ENCODE results near the gene SHMT2.
"Not testable (repeated sequence)": the region's sequence is repeated elsewhere in the genome, so short reads cannot be mapped to it uniquely, and the experiment has no call there.

SHMT2 gene

DNA sequence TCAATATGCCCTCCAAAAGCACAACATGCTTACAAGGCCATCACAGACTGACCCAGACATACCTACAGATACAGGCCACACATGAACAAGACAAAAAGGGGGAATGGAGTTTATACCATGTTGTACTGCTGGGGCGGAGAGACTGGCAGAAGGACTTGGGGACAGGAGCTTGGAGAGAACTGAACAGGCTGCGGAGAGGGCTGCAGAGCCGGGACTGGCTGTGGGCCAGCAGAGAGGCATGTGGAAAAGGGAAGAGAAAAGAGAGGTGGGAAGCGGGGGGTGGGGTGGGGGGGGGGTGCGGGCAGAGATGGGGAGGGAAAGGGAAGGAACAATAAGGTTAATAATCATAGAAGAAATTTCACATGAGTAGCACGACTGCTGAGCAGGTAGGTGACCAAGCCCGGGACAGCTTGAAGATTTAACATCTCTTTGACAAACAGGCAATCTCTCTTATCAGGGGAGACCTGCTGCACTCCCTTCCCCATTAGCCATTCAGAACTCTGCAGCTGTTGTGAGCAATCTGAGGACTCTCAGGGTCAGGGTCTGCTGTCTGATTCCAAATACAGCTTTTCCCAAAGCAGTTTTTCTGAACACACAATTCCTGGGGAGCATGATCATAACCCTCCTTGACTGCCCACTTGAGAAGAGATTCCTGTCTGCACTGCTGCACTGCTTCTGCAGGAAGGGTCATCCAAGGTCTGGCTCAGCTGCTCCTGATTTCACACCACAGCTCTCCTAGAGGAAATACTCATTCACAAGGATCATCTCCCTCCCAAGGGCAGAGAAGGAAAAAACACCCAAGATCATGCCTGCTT is 43.0 kb downstream of the SHMT2 start:
- no peak for DNase-seq

DNA sequence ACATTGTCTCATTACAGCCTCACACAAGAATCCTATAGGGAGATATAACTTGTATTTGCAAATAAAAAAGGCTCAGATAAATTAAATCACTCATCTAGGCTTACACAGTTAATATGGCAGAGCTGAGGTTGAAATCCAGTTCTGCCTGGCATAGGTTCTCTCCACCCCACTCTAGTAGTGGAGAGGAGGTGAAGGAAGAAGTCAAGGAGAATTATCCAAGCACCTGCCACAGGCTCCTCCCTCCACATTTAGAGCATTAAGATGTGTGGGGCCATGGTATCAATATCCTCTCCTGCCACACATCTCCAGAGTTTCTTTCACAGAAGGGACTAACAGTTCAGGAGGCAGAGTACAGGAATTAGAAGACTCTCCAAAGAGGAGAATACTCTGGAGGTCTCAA is 44.0 kb downstream of the SHMT2 start:
- DNase-seq: no peak

DNA sequence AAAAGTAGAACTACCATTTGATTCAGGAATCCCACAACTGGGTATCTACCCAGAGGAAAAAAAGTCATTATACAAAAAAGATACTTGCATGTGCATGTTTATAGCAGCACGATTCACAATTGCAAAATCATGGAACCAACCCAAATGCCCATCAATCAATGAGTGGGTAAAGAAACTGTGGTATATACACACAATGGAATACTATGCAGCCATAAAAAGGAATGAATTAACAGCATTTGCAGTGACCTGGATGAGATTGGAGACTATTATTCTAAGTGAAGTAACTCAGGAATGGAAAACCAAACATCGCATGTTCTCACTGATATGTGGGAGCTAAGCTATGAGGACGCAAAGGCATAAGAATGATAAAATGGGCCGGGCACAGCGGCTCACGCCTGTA is 46.7 kb downstream of the SHMT2 start:
- not testable (repeated sequence) for DNase-seq

DNA sequence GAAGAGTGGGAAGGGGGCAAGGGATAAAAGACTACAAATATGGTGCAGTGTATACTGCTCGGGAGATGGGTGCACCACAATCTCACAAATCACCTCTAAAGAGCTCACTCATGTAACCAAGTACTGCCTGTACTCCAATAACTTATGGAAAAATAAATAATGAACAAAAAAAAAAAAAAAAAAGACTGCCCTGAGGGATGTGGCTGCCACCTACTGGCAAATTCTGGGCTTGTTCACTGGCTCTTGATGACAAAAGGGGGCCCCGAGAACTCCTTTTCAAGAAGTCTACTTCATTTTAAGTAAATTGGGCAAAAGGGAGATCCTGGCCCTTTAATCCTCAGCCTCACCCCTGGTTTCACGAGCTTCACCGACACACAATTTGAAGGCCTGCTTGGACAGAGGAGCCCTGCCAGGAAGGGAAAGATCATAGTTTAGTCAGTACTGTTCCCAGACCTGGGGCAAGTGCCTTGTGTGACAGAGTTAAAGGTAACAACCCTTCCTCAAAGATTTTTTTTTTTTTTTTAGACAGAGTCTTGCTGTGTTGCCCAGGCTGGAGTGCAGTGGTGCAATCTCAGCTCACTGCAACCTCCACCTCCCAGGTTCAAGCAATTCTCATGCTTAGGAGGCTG is 47.5 kb downstream of the SHMT2 start:
- DNase-seq: no peak

DNA sequence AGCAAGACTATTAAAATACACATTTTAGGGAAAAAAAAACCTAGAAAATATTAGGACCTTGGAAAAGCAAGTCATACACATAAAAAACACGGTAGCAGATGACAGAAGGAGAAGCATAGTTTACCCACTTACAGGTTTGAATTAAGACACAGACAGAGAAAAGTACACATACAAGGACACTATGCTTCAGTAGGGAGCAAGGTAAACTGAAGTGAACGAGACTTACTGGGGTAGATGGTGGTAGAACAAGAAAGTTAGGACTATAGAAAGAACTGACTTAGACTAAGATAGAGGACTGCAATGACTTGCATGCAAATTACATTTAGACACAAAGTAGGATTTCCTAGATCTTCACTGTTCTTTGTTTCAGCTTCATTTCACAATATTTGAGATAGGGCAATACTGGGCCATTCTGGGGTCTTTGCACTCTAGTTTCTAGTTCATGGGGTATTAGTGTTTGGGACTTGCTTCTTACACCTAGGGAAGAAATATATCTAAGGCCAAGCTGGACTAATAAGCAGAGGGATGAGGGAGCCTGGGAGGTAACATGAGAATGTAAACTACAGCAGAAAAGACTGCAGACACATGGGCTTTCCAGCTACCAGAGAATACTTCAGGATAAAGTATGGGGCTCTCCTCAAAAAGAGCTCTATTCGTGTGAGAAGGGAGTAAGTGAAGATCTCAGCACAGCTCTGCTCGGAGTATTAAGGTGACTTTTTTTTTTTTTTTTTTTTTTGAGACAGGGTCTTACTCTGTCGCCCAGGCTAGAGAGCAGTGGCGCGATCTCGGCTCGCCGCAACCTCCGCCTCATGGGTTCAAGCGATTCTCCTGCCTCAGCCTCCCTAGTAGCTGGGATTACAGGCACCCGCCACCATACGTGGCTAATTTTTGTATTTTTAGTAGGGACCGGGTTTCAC is 49.2 kb downstream of the SHMT2 start:
- no peak for DNase-seq

DNA sequence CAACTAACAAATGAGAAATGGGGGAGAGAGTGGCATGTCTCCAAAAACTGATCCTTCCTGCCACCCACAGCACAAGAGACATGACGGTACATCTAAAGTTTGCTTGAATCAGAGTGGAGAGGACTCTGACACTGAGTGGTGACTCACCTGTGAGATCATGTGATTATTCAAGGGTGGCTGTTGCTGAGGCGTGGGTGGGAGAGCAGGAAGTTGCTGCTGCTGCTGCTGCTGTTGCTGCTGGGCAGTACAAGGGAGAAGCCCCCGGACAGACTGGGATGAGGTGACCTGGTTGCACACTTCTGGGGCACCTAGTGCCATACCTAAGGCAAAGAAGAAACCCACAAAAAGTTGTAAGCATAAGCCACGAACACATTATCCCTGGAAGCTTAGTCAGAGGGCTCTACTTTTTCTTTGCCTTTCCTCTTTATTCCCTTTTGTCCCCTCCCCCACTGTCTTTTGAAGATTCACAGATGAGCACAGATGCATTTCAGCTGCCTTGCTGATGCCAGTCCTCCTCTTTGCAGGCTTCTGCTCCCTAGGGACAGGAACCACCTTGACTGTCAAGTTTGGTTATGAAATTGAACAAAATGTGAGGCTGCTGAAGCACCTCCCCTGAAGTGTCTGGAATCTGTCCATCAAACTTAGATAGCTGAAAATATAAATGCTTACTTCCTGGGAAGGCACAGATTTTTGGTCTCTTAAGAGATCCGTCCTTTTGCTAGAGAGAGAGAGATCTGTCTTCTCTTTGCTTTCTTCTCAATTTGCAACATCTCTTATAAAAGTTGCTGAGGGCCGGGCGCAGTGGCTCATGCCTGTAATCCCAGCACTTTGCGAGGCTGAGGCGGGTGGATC is 50.9 kb downstream of the SHMT2 start:
- DNase-seq: no peak

DNA sequence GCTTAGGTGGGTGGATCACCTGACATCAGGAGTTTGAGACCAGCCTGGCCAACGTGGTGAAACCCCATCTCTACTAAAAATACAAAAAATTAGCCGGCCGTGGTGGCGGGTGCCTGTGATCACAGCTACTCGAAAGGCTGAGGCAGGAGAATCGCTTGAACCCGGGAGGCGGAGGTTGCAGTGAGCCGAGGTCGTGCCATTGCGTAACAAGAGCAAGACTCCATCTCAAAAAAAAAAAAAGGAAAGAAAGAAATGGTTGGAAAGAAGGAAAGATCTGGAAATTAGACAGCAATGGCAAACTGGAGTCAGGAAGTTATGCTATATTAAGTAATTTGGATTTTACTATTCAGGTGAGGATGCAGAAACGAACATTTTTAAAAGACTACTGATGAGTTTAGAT is 52.6 kb downstream of the SHMT2 start:
- DNase-seq: not testable (repeated sequence)

All from NCI-H1436 (cell line).